WI38 (cell line): ENCODE measurements around the gene LBHD1.

ENCODE experiments used
- H3K4me3 ChIP-seq: 2 replicates; pipeline ENCODE4 v1.5.1; 2011; ENCODE audit warnings: low read depth, mild to moderate bottlenecking, control low read depth, low read length
- TF ChIP-seq, protein P1 (sequence below): IDR thresholded peaks from 2 replicates; pipeline ENCODE4 v1.5.1; 2012; ENCODE audit warnings: low read depth, mild to moderate bottlenecking, control low read depth, low read length

LBHD1 gene

DNA sequence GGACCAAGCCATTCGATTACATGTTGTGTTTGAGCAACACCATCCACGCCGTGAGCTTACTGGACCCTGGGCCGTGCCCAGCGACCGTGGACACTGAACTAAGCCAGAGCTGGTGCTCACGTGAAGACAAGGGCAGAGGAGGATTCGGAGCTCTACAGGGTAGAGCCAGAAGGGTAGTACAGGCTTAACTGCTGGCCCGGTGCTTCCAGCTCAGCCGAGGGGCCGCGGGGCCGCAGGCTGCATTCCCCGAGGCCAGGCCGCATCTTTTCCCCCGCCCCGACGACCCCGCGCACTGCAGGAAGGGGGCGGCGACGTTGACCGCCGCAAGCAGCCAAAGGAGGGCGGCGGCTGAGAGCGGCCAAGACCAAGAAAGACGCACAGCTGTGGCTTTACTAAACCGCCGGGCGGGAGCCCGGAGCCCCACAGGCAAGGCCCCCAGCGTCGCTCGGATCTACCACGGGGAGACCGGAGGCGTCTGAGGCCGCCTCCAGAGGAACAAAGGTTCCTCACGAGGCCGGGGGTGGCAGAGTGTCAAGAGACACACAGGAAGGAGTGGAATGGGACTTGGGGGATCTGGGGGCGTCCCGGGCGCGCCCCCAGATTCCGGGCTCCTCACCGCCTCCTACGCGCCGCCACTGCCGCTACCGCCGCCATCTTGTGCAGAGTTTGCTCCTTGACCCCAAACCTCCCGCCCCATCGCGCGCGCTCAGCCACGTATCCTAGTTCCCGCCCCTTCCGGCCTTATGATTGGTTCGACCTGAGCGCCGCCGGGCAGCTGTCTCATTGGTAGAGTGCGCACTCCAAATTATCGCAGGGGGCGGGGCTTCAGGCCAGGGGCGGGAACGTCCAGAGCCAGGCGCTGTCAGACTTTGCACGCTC lies 25.9 kb downstream of the LBHD1 start, which contains the start of gene GANAB:
Gene GANAB (minus strand): TSS at position 668 of the 879 bp plus-strand sequence. CDS start 14 bp downstream, at position 654.
- TF ChIP-seq, protein P1, sequence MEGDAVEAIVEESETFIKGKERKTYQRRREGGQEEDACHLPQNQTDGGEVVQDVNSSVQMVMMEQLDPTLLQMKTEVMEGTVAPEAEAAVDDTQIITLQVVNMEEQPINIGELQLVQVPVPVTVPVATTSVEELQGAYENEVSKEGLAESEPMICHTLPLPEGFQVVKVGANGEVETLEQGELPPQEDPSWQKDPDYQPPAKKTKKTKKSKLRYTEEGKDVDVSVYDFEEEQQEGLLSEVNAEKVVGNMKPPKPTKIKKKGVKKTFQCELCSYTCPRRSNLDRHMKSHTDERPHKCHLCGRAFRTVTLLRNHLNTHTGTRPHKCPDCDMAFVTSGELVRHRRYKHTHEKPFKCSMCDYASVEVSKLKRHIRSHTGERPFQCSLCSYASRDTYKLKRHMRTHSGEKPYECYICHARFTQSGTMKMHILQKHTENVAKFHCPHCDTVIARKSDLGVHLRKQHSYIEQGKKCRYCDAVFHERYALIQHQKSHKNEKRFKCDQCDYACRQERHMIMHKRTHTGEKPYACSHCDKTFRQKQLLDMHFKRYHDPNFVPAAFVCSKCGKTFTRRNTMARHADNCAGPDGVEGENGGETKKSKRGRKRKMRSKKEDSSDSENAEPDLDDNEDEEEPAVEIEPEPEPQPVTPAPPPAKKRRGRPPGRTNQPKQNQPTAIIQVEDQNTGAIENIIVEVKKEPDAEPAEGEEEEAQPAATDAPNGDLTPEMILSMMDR, result no peak
- H3K4me3 ChIP-seq, result peak within 1 kb of the TSS; percentile 96

DNA sequence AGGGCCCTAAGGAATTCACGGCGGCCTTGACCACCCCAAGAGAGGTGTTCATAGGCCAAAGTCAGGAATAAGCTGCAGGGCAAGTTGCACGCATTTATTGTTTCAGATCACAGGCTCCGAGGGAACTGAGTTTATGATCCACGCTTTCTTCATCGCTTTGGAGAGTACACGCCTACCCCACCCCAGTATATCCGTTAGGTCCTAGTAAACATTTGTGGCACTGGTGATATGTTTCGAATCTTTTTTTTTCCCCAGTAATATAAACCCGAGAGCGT lies 26.5 kb downstream of the LBHD1 start:
- H3K4me3 ChIP-seq, result peak overlapping the region; percentile 96

DNA sequence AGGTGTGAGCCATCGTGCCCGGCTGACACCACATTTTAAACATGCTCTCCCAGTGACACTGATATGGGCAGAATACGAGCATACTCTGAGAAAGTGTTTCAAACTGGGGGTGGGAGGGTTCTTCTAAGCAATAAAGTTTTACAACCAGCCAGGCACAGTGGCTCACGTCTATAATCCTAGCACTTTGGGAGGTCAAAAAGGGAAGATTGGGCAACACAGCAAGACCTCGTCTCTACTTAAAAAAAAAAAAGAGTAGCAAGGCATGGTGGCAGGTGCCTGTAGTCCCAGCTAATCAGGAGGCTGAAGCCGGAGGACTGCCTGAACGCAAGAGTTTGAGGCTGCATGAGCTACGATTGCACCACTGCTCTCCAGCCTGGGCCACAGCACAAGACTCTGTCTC lies 27.8 kb downstream of the LBHD1 start:
- no peak overlapping the region for H3K4me3 ChIP-seq
- TF ChIP-seq, protein P1, result no peak

More for the DNA sequence above, 26.5 kb downstream of the LBHD1 start:
- TF ChIP-seq, protein P1, result no peak

DNA sequence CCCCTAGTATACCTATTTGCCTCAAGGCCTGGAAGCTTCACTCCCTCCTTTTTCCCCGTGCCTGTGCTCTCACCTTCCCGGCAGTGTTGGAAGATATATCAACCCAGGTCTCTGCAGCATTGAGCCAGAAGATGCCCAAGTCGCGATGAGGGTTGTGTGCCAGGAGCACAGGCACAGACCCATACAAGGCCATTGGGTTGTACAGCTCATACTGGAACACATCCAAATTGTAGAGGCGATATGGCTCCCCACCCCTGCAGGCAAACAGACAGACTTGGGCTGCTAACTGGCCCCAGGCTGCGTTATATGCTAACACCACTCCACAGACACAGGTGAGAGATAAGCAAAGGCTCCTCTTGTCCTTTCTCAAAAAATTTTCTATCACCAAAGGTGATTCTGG lies 39.6 kb downstream of the LBHD1 start:
- no peak overlapping the region for H3K4me3 ChIP-seq
- TF ChIP-seq, protein P1, result no peak

DNA sequence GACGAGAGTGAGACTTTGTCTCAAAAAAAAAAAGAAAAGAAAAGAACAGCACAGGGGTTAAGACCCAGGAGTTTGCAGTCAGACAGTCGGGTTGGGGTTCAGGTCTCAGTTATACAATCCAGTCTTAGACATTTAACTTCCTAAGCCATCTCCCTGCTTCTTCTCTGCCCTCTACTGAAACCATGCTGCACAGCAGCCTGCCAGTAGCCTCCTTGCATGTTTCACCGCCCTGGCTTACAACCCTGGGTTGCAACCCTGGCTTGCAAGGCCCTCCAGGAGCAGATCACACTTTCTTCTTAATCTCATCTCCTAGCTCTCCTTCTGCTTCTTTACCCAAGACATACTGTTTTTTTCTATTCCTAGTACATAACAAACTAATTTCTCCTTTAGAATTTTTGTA lies 44.4 kb downstream of the LBHD1 start:
- H3K4me3 ChIP-seq, result no peak overlapping the region
- TF ChIP-seq, protein P1, result no peak

DNA sequence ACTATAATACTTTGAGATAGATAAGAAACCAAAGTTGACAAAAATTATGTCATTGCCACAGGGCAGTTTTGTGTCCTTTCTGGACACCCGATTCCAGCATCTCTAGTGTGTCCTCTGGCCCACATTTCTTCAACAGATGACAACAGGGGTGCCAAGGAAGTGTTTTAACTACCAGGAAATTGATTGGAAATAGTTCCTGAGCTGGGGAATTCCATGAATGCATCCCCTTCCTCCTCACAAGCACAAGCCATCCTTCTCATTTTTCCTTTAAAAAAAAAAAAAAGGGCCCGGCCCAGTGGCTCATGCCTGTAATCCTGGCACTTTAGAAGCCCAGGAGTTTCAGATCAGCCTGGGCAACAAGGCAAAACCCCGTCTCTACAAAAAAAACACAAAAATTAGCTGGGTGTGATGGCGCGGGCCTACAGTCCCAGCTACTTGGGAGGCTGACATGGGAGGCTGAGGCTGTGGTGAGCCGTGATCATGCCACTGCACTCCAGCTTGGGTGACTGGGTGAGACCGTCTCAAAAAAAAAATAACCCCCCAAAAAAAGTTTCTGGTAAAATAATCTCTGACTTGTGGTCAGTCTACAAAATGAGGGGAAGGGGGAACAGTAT lies 49.5 kb downstream of the LBHD1 start:
- no peak overlapping the region for H3K4me3 ChIP-seq
- TF ChIP-seq, protein P1, result no peak
